HepG2 (cell line): ENCODE measurements around the gene EMC9. TPM values are rescaled to one million over a fixed set of nuclear protein-coding genes. Genes with fewer than 3 reads are reported as not detected.
A peak's percentile ranks its signal among the peaks of the same experiment; 100 is the strongest.

ENCODE experiments used
- AHDC1 ChIP-seq: sonication (generic); formaldehyde crosslinking; IDR thresholded peaks from 2 replicates; pipeline ENCODE4 v1.5.1; 2020; ENCODE audit warnings: mild to moderate bottlenecking, missing genetic modification reagents, borderline replicate concordance
- DMTF1 ChIP-seq: sonication (generic); formaldehyde crosslinking; IDR thresholded peaks from 2 replicates; pipeline ENCODE4 v1.4.0; 2020; ENCODE audit warnings: mild to moderate bottlenecking, missing genetic modification reagents
- DRAP1 ChIP-seq: IDR thresholded peaks from 2 replicates; pipeline ENCODE4 v1.6.1; 2016; ENCODE audit warnings: missing genetic modification reagents, missing compliant biosample characterization
- E2F1 ChIP-seq: sonication (generic); formaldehyde crosslinking; IDR thresholded peaks from 2 replicates; pipeline ENCODE4 v1.5.0; 2020; ENCODE audit warnings: missing genetic modification reagents
- GPBP1L1 ChIP-seq: sonication (generic); formaldehyde crosslinking; IDR thresholded peaks from 2 replicates; pipeline ENCODE4 v1.5.0; 2020; ENCODE audit warnings: mild to moderate bottlenecking, missing genetic modification reagents
- HCFC1 ChIP-seq: fragments of 150-350 bp; IDR thresholded peaks from 2 replicates; pipeline ENCODE4 v1.6.1; 2014; ENCODE audit warnings: low read depth, low read length
- HNRNPLL ChIP-seq: fragments of 200-400 bp; formaldehyde crosslinking; IDR thresholded peaks from 2 replicates; pipeline ENCODE4 v1.6.1; 2017; ENCODE audit warnings: mild to moderate bottlenecking, low read depth, low read length; ENCODE audit not compliant: poor library complexity, severe bottlenecking
- HOXA3 ChIP-seq: sonication (generic); formaldehyde crosslinking; IDR thresholded peaks from 2 replicates; pipeline ENCODE4 v1.5.0; 2020; ENCODE audit warnings: missing genetic modification reagents
- MED1 ChIP-seq: sonication (generic); formaldehyde crosslinking; IDR thresholded peaks from 2 replicates; pipeline ENCODE4 v1.4.0; 2020; ENCODE audit warnings: missing genetic modification reagents
- NCOR1 ChIP-seq: fragments of 200-600 bp; sonication (generic); IDR thresholded peaks from 2 replicates; pipeline ENCODE4 v1.7.0; 2017; ENCODE audit warnings: antibody characterized with exemption, low read length, borderline replicate concordance
- TARDBP ChIP-seq: sonication (generic); formaldehyde crosslinking; IDR thresholded peaks from 2 replicates; pipeline ENCODE4 v1.8.0; 2022; ENCODE audit warnings: mild to moderate bottlenecking, missing genetic modification reagents
- ZFP91 ChIP-seq: sonication (generic); formaldehyde crosslinking; IDR thresholded peaks from 2 replicates; pipeline ENCODE4 v1.9.0; 2022; ENCODE audit warnings: missing genetic modification reagents, mild to moderate bottlenecking, borderline replicate concordance
- ZNF256 ChIP-seq: sonication (generic); formaldehyde crosslinking; conservative IDR thresholded peaks from 2 replicates; pipeline ENCODE4 v1.4.0; 2020; ENCODE audit warnings: missing genetic modification reagents
- ZNF382 ChIP-seq: sonication (generic); formaldehyde crosslinking; IDR thresholded peaks from 2 replicates; pipeline ENCODE4 v1.5.0; 2020; ENCODE audit warnings: missing genetic modification reagents, mild to moderate bottlenecking, borderline replicate concordance
- ZNF746 ChIP-seq: sonication (generic); formaldehyde crosslinking; IDR thresholded peaks from 2 replicates; pipeline ENCODE4 v1.8.0; 2022; ENCODE audit warnings: mild to moderate bottlenecking, missing genetic modification reagents
- ZNF788 ChIP-seq: sonication (generic); formaldehyde crosslinking; IDR thresholded peaks from 2 replicates; pipeline ENCODE4 v1.5.0; 2020; ENCODE audit warnings: mild to moderate bottlenecking, missing genetic modification reagents, borderline replicate concordance
- polyA plus RNA-seq, 8 experiments: library from polyadenylated mRNA; depleted of rRNA in 3 of 8; stranded (reverse) in 7 of 8; unstranded in 1 of 8; fragments of >200 nt; fragmentation: Illumina TruSeq in 4 of 8; extraction: Trizol in 4 of 8; gene quantifications; 2 replicates each; pipeline versions ENCODE4 v1.2.1 to v1.2.3, GENCODE V29; 2011 to 2016; ENCODE audit warnings: low read depth in 4 of 8, missing spikeins in 1 of 8, mixed read lengths in 1 of 8; ENCODE audit not compliant: insufficient read depth in 1 of 8
- total RNA-seq, 5 experiments: library from RNA; depleted of rRNA; stranded (reverse); fragments of >200 nt; fragmentation: Illumina TruSeq; extraction: Trizol; gene quantifications; 2 replicates each; pipeline ENCODE4 v1.2.3, GENCODE V29; 2016; ENCODE audit warnings: low read depth in 1 of 5

The EMC9 gene
- total and polyA plus RNA-seq, 2 of the 13 experiments (the other 11 are each of a cell fraction or from before 2014, with no cell fraction given) = 60.5 to 78.7 TPM

GRCh38 chr14:24115422-24116127 is 25.8 kb downstream of the EMC9 start (continued):
- no peak for TF ChIP-seq DMTF1 (CRISPR knock-in tag)
- TF ChIP-seq NCOR1 = no peak
- no peak for TF ChIP-seq ZNF788
- 0 out of 2 replicates have a peak, but pooled peaks have one; percentile 60 for TF ChIP-seq ZNF256 (CRISPR knock-in tag)
- no peak for TF ChIP-seq ZNF382 (CRISPR knock-in tag)
- TF ChIP-seq HOXA3 (CRISPR knock-in tag) = no peak
- TF ChIP-seq ZFP91 = no peak
- TF ChIP-seq HNRNPLL = no peak
- TF ChIP-seq MED1 (CRISPR knock-in tag) = no peak; the same call in 1 of the 2 replicates
- no peak for TF ChIP-seq GPBP1L1
- TF ChIP-seq AHDC1 (CRISPR knock-in tag) = no peak
- TF ChIP-seq DRAP1 = no peak
- no peak for TF ChIP-seq HCFC1
- TF ChIP-seq ZNF746 = no peak
- TF ChIP-seq TARDBP (CRISPR knock-in tag) = no peak
- no peak for TF ChIP-seq E2F1 (CRISPR knock-in tag)
